Amniotic epithelial cell (primary cell): ENCODE data around the gene GFPT1.

Experiments
- DNase-seq: peaks from one replicate; pipeline ENCODE4 v3.0.0-alpha.2; 2010; ENCODE audit warnings: low read depth

The GFPT1 gene

GRCh38 chr2:69291004-69291650 lies 95.9 kb downstream of the GFPT1 start:
- DNase-seq: peak; percentile 72

- no peak for DNase-seq
Observed at GRCh38 chr2:69288429-69288828, 98.6 kb downstream of the GFPT1 start.

DNA sequence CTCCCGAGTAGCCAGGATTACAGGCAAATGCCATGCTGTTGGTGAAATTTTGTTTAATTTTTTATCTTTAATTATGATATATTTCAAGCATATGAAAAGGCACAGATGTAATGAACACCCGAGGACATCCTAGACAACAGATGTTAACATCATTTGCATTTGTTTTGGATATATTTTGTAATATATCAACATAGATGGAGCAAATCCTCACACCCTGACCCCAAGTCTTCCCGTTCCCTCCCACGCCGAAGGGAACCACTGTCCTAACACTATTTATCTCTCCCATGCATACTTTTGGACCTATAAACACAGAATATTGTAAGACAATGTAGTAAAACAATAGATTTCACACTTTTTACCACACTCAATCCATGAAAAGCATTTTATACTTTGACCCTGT lies 99.5 kb downstream of the GFPT1 start:
- DNase-seq: no peak

- DNase-seq: no peak
Observed at GRCh38 chr2:69285379-69285894, 101.6 kb downstream of the GFPT1 start.

DNA sequence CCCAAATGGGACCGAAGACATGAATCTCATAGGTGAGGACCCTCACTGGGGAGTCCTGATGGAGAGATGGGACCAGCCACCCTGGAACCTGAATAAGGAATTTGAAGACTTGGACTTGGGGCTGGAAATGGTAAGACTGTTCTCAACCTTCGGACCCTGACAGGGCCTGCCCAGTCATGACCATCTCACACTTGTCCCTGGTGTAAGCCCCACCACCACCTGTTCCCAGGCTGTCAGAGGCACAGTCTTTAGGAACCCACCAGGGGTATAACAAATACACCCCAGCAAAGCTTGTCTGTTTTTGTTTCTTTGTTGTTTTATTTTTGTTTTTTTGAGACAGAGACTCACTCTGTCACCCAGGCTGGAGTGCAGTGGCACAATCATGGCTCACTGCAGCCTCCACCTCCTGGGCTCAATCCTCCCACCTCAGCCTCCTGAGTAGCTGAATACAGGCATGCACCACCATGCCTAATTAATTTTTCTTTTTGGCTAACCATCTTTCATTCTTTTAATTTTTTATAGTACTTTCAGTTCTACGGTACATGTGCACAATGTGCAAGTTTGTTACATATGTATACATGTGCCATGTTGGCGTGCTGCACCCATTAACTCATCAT lies 106.1 kb downstream of the GFPT1 start:
- no peak for DNase-seq

DNA sequence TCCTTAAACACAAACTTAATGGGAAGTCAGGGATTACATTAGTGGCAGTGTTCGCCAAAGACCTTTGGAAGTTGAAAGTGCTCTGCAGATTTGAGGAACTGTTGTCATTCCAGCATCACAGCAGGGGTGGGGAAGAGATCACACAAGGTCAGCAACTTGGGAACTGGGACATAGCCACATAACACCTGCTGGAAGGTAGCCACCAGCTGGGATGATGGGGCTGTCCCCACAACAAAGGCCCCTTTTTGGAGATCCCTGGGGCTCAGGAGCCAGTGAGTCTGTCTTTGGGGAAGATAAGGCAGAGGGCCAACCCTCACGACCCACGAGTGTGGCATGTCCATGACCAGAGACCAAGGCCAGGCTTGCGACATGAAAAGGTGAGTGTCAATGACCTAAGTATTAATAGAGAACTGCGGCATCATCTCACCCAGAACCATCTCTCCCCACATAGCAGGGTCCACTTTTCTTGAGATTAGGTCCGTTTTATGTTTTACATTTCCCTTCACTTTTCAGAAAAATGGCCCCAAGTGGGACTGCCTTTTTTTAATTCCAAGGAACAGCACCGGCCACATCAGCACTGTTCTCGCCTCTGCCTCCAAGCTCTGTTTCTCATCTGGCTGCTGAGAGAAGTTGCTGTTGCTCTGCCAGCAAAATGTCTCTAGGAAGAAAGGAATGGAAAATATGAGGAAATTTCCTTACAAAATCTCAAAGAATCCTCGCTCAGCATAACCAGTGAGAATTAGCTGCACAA lies 106.9 kb downstream of the GFPT1 start:
- DNase-seq: no peak

- no peak for DNase-seq
Observed at GRCh38 chr2:69279211-69279610, 107.8 kb downstream of the GFPT1 start.

DNA sequence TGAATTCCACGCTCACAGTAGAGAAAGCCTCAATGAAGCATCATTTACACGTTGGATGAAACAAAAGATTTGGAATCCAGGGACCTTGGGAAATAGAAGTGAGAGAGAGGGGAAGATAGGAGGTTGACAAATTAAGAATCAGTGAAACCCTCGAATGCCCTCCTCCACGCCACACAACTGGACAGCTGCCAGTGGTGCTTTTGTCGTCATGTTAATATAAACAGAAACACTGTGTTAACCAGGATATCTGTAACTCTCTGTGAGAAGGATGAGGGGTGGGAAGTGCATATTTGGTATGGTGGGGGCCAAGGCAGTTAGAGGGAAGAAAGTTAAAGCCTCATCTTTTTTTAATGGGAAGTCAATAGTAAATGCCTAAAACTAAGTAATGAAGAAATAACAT lies 108.7 kb downstream of the GFPT1 start:
- DNase-seq: peak; percentile 70

DNA sequence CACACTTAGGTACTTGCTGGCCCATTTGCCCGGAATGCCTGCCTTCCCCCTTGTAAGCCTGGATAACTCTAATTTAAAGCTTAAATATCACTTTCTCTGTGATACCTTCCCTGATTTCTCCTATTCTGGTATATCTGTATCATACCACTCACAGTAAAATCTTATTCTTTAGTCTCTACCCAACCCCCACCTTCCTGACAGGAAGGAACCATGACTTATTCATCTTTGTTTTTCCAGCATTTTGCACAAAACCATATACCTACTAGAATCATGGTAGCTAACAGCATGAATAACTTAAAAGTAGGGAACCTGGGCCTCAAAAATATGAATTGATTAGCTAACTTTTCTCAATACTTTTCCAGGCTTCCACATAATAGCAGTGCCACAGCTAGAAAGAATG lies 111.5 kb downstream of the GFPT1 start:
- no peak for DNase-seq

DNA sequence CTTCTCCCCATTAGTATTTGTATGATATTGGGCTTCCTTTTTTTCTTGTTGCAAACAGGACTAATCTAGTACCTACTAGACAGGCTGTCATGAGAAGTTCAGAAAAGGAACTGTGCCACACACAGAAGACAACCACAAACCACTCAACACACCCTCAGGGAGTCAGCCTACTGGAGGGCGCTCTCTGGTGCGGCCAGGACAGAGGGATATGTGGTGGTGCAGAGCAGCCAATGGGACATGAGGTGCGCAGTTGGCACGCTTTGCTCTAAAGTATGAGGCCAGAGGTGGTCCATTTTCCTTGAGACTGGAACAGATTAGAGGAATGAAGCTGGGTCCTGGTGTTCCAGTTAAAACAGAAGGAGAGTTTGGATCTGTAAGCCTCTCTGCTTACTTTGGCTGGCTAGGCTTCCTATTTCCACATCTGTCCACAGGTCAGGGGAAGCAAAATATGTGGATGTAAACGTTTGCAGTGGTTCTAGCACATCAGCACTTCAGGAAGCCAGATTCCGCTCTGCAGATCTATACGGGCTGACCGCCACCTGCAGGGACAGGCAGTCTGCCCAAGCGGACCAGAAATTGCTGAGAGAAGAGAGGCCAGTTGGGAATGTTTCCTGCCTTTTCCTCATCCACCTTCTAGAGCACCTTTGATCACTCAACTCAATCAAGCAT lies 114.1 kb downstream of the GFPT1 start:
- DNase-seq: no peak

DNA sequence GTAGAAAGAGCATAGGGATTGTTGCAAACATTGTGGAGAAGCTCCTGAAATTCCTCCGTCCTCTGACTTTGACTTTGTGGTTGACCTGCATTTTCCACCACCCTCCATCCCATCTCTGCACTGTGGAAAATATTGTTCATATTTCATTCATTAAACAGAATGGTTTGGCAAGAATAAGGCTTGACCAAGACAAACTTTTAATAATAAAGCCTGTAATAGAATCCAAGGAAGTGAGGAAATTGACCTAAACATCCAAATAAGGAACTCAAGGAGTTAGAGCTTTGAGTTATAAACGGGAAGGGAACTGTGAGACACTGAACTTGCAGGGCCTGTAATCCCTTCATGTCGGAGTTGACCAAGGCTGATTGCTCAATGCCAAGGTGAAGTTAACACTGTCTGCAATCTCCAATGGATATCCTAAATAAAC lies 115.2 kb downstream of the GFPT1 start:
- peak; percentile 99 for DNase-seq
